CD4-positive, alpha-beta T cell (primary cell): ENCODE results near the gene BORCS5. TPM values are rescaled to one million over a fixed set of nuclear protein-coding genes. Genes with fewer than 3 reads are reported as not detected.

Experiments used
- ATAC-seq: fragments of 200-7000 bp; cut with Tn5 transposase; one replicate; pipeline ENCODE4 v1.10.0; 2022; ENCODE audit warnings: mild to moderate bottlenecking; ENCODE audit not compliant: poor library complexity
- CTCF ChIA-PET: fragments of 350-600 bp; sonication (Branson Sonifier 250); formaldehyde crosslinking; loops from one replicate; lab custom pipeline; 2021; ENCODE audit warnings: antibody characterized with exemption, inconsistent platforms; lab: Charles Lee
- POLR2A ChIA-PET: fragments of 350-600 bp; sonication (Branson Sonifier 250); formaldehyde crosslinking; loops from one replicate; lab custom pipeline; 2021; ENCODE audit warnings: antibody characterized with exemption, inconsistent platforms; lab: Charles Lee
- DNase-seq, 14 experiments: peaks; one replicate each; pipeline ENCODE4 v3.0.0-alpha.2; 2013 to 2020; ENCODE audit warnings: mixed read lengths in 2 of 14
- H3K27ac ChIP-seq, 2 donors: one replicate each; pipeline versions ENCODE4 v1.5.1 to v1.7.0; 2013; ENCODE audit warnings: low read length in 2 of 2, low read depth in 1 of 2, mild to moderate bottlenecking in 1 of 2
- H3K27me3 ChIP-seq, 2 experiments: 1 replicate in 1 of 2; 2 replicates in 1 of 2; pipeline versions ENCODE4 v1.6.1 to v1.7.0; 2013; ENCODE audit warnings: low read length in 2 of 2, control low read depth in 1 of 2, mild to moderate bottlenecking in 1 of 2, moderate library complexity in 1 of 2; ENCODE audit not compliant: insufficient read depth in 2 of 2, control insufficient read depth in 1 of 2
- H3K36me3 ChIP-seq: one replicate; pipeline ENCODE4 v1.6.1; 2013; ENCODE audit warnings: low read length, control low read depth; ENCODE audit not compliant: insufficient read depth
- H3K4me1 ChIP-seq: one replicate; pipeline ENCODE4 v1.6.1; 2013; ENCODE audit warnings: low read length, control low read depth; ENCODE audit not compliant: insufficient read depth
- H3K4me3 ChIP-seq: one replicate; pipeline ENCODE4 v1.5.1; 2013; ENCODE audit warnings: mild to moderate bottlenecking, low read length, moderate library complexity
- H3K9me3 ChIP-seq, 2 experiments: 1 replicate in 1 of 2; 2 replicates in 1 of 2; pipeline versions ENCODE4 v1.6.1 to v1.7.0; 2013; ENCODE audit warnings: low read length in 2 of 2, mild to moderate bottlenecking in 2 of 2, control low read depth in 1 of 2, moderate library complexity in 1 of 2; ENCODE audit not compliant: control insufficient read depth in 1 of 2, insufficient read depth in 1 of 2
- H3K27ac Mint-ChIP-seq: one replicate; pipeline ENCODE4 v1.8.0; 2020; ENCODE audit warnings: mixed read lengths
- H3K27me3 Mint-ChIP-seq: one replicate; pipeline ENCODE4 v1.8.0; 2021; ENCODE audit warnings: mixed read lengths
- H3K36me3 Mint-ChIP-seq: one replicate; pipeline ENCODE4 v1.8.0; 2021; ENCODE audit warnings: low read depth, mixed read lengths
- H3K4me1 Mint-ChIP-seq: one replicate; pipeline ENCODE4 v1.8.0; 2021; ENCODE audit warnings: low read depth, mixed read lengths
- H3K4me3 Mint-ChIP-seq: one replicate; pipeline ENCODE4 v1.8.0; 2020; ENCODE audit warnings: mild to moderate bottlenecking, mixed read lengths
- H3K9me3 Mint-ChIP-seq: one replicate; pipeline ENCODE4 v1.8.0; 2020; ENCODE audit warnings: mixed read lengths
- intact Hi-C, 2 experiments: fragments of 100-400 bp; cut with DNase I in 1 of 2; cut with micrococcal nuclease in 1 of 2; formaldehyde crosslinking; loops; one replicate each; pipeline versions ENCODE4 v1.15.1 to v1.9.0; 2023 to 2025; cut with DNase I, micrococcal nuclease
- total RNA-seq, 174 experiments: library from RNA in 2 of 174; stranded (reverse) in 2 of 174; gene quantifications; one replicate each; pipeline ENCODE4 v1.2.3 and lab custom pipeline; 2021 to 2026
- TF ChIP-seq, protein P1 (sequence below): fragments of 200-600 bp; IDR thresholded peaks from one replicate; pipeline ENCODE4 v1.8.0; 2022; ENCODE audit warnings: antibody characterized with exemption, mild to moderate bottlenecking

Gene BORCS5
- total RNA-seq, 2 experiments from 2014 or later, result 36.4 to 39.3 TPM

DNA sequence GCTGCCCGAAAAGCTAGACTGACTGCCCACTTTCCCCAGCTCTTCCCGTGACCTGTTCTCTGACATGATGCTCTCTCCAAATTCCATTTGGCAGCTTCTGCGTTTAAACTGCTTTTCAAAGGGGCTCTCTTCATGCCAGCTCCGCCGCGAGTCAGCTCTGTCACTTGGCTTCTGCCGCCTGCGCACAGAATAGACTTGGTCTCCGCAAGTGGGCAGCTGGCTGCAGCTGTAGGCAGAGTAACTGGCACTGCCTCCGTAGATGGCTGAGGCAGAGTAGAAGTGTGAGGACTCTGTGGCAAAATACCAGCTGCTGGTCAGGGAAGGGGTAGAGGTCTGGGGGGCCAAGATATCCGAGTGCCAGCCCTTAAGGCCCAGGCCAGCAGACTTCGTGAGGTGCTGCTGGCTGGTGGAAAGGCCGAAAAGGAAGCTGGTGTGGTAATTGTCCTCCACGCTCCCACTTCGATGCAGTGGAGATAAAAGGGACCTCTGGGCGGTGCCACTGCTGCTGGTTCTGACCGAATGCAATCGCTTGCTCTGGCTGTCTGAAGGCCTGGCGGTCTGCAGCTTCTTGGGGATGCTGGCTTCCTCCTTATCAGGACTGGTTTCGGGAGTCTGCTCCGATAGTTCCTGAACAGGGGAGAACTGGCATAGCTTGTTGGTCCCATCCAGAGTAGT lies 120.1 kb downstream of the BORCS5 start:
- CTCF ChIA-PET, result interaction anchor here (1.0 to 2.4 kb wide), 5 partner anchors 10 to 260 kb away, joined by 3 to 13 read pairs (median 3); no protein-coding TSS in a partner anchor
- Mint-ChIP-seq H3K4me3 (no peak overlapping the region), H3K36me3 (peaks cover 80% of the 10 kb centered on the region), H3K9me3 (no peaks in the 10 kb centered on the region), H3K27ac (peak overlapping the region; percentile 93), H3K27me3 (no peaks in the 10 kb centered on the region), H3K4me1 (peaks cover 54% of the 10 kb centered on the region)
- intact Hi-C loops, result loop anchor here in 1 of 2 experiments (5.0 kb wide), 1 partner anchor 35 kb away; no protein-coding TSS in a partner anchor
- DNase-seq (no peak), ATAC-seq (no peak)
- H3K36me3 ChIP-seq, result peaks cover 47% of the 10 kb centered on the region
- peaks cover 56% of the 10 kb centered on the region for H3K4me1 ChIP-seq
- no peaks in the 10 kb centered on the region for H3K27me3 ChIP-seq
- H3K27ac ChIP-seq, result no peak overlapping the region
- H3K4me3 ChIP-seq, result no peak overlapping the region
- TF ChIP-seq, protein P1, sequence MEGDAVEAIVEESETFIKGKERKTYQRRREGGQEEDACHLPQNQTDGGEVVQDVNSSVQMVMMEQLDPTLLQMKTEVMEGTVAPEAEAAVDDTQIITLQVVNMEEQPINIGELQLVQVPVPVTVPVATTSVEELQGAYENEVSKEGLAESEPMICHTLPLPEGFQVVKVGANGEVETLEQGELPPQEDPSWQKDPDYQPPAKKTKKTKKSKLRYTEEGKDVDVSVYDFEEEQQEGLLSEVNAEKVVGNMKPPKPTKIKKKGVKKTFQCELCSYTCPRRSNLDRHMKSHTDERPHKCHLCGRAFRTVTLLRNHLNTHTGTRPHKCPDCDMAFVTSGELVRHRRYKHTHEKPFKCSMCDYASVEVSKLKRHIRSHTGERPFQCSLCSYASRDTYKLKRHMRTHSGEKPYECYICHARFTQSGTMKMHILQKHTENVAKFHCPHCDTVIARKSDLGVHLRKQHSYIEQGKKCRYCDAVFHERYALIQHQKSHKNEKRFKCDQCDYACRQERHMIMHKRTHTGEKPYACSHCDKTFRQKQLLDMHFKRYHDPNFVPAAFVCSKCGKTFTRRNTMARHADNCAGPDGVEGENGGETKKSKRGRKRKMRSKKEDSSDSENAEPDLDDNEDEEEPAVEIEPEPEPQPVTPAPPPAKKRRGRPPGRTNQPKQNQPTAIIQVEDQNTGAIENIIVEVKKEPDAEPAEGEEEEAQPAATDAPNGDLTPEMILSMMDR, result no peak
- POLR2A ChIA-PET, result interaction anchor here (1.5 to 6.4 kb wide), 8 partner anchors 10 to 120 kb away, joined by 3 to 66 read pairs (median 16); partner anchors contain the start of genes BORCS5 and DUSP16
- H3K9me3 ChIP-seq, result no peaks in the 10 kb centered on the region

DNA sequence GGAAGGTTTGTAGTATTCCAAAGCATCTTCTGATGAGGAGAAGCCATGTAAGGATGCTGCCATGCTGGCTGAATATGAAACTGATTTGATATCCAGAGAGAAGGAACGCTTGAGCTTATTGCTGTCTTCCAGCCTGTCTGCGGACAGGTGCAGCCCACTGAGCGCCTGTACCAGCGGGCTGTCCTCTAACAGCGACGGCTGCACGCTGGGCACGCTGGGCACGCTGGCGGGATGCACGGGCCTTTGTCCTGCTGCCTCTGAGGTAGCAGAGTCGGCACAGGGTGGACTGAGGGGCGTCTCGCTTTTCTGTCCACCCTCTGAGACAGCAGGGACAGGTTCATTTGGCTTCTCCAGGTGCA lies 120.6 kb downstream of the BORCS5 start:
- ChIA-PET CTCF (interaction anchor here (0.6 to 1.1 kb wide), 3 partner anchors 29 to 260 kb away, joined by 3 read pairs; no protein-coding TSS in a partner anchor), POLR2A (interaction anchor here (1.5 to 6.4 kb wide), 4 partner anchors 11 to 84 kb away, joined by 3 to 66 read pairs (median 14); no protein-coding TSS in a partner anchor)
- intact Hi-C loops, result loop anchor here in 1 of 2 experiments (5.0 kb wide), 1 partner anchor 35 kb away; no protein-coding TSS in a partner anchor
- Mint-ChIP-seq H3K36me3 (peaks cover 84% of the 10 kb centered on the region), H3K4me3 (no peak overlapping the region), H3K4me1 (peaks cover 59% of the 10 kb centered on the region), H3K27me3 (no peaks in the 10 kb centered on the region), H3K9me3 (no peaks in the 10 kb centered on the region), H3K27ac (peak overlapping the region; percentile 93)
- TF ChIP-seq, protein P1, result no peak
- H3K27me3 ChIP-seq, result no peaks in the 10 kb centered on the region
- DNase-seq, result no peak
- ATAC-seq, result no peak
- no peak overlapping the region for H3K27ac ChIP-seq
- no peaks in the 10 kb centered on the region for H3K9me3 ChIP-seq
- H3K4me3 ChIP-seq, result no peak overlapping the region
- H3K4me1 ChIP-seq, result peaks cover 55% of the 10 kb centered on the region
- peaks cover 47% of the 10 kb centered on the region for H3K36me3 ChIP-seq

DNA sequence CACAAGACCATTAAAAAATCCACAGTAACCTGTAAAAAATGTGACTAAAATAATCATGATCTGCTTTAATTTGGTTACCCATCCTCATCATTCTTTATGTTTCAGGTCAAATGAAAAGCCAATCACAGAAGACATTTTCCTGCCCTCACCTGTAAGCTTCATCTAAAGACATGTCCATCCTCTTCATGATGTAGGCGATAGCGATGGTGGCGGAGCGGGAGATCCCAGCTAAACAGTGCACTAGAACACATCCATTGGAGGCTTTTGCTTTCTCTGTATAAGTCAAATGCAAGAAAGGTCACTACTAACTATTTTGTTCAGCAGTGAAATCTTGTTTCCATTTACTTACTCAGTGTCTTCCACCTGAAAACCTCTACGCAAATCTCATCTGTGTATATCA lies 123.2 kb downstream of the BORCS5 start:
- peaks cover 47% of the 10 kb centered on the region for H3K36me3 ChIP-seq
- H3K4me1 Mint-ChIP-seq, result peaks cover 56% of the 10 kb centered on the region
- peaks cover 78% of the 10 kb centered on the region for H3K36me3 Mint-ChIP-seq
- H3K4me3 ChIP-seq, result no peak overlapping the region
- no peaks in the 10 kb centered on the region for H3K9me3 Mint-ChIP-seq
- H3K27me3 Mint-ChIP-seq, result no peaks in the 10 kb centered on the region
- peak overlapping the region; percentile 93 for H3K27ac Mint-ChIP-seq
- H3K27me3 ChIP-seq, result no peaks in the 10 kb centered on the region
- H3K4me3 Mint-ChIP-seq, result no peak overlapping the region
- intact Hi-C loops, result loop anchor here (5.0 kb wide), 3 partner anchors 62 to 217 kb away; partner anchors contain the start of genes DUSP16 (in 1 of the 2) and GPR19 (in 1 of the 2)
- TF ChIP-seq, protein P1, result no peak
- no peaks in the 10 kb centered on the region for H3K9me3 ChIP-seq
- no peak overlapping the region for H3K27ac ChIP-seq
- ATAC-seq, result no peak
- H3K4me1 ChIP-seq, result peaks cover 45% of the 10 kb centered on the region
- ChIA-PET POLR2A (interaction anchor here (6.4 kb wide), 1 partner anchor 13 kb away, joined by 66 read pairs; no protein-coding TSS in a partner anchor), CTCF (interaction anchor here (1.4 to 1.9 kb wide), 2 partner anchors 76 to 103 kb away, joined by 3 to 11 read pairs; no protein-coding TSS in a partner anchor)
- DNase-seq, result no peak
